Peyer's patch (tissue), 4 donors: ENCODE measurements around the gene ISLR. TPM values are rescaled to one million over a fixed set of nuclear protein-coding genes. Genes with fewer than 3 reads are reported as not detected.

Experiments used
- DNase-seq, 3 donors: peaks; one replicate each; pipeline ENCODE4 v3.0.0-alpha.2; 2017 to 2019
- H3K27ac ChIP-seq, 4 donors: fragments of 200-600 bp; sonication (generic); one replicate each; pipeline ENCODE4 v1.5.1; 2016 to 2019
- H3K27me3 ChIP-seq, 2 donors: fragments of 200-600 bp; sonication (generic); one replicate each; pipeline ENCODE4 v1.5.1; 2019
- H3K36me3 ChIP-seq, 3 donors: fragments of 200-600 bp; sonication (generic); one replicate each; pipeline ENCODE4 v1.5.1; 2016 to 2019
- H3K4me1 ChIP-seq, 4 donors: fragments of 200-600 bp; sonication (generic); one replicate each; pipeline ENCODE4 v1.5.1; 2016 to 2019
- H3K4me3 ChIP-seq, 4 donors: fragments of 200-600 bp; sonication (generic); 1 replicate in 3 of 4; 2 replicates in 1 of 4; pipeline ENCODE4 v1.5.1; 2016 to 2019; ENCODE audit warnings: mild to moderate bottlenecking in 1 of 4
- H3K9me3 ChIP-seq, 4 donors: fragments of 200-600 bp; sonication (generic); one replicate each; pipeline ENCODE4 v1.5.1; 2016 to 2019; ENCODE audit warnings: mild to moderate bottlenecking in 1 of 4
- CTCF ChIP-seq, 6 experiments: fragments of 450-650 bp in 4 of 6; fragments of 200-600 bp in 2 of 6; sonication (generic) in 1 of 6; IDR thresholded peaks; one replicate each; pipeline ENCODE4 v1.5.1; 2017 to 2019; ENCODE audit warnings: antibody characterized with exemption in 6 of 6, mild to moderate bottlenecking in 3 of 6, moderate library complexity in 1 of 6
- POLR2A ChIP-seq, 2 donors: fragments of 450-650 bp; IDR thresholded peaks; one replicate each; pipeline ENCODE4 v1.5.1; 2017; ENCODE audit warnings: antibody characterized with exemption in 2 of 2, mild to moderate bottlenecking in 2 of 2, moderate library complexity in 2 of 2
- total RNA-seq, 4 donors: library from RNA; depleted of rRNA; stranded (reverse); fragments of >200 nt; gene quantifications; one replicate each; pipeline ENCODE4 v1.1.0, GENCODE V29; 2016

The ISLR gene
- total RNA-seq, 4 donors from 2014 or later: 6.3 to 22.8 (median 17.5) TPM

GRCh38 chr15:74191798-74192197 lies 18.3 kb downstream of the ISLR start:
- no peak for TF ChIP-seq POLR2A (IDR thresholded peaks at IDR 0.05)
- no peak for TF ChIP-seq CTCF (IDR thresholded peaks at IDR 0.05)
- H3K4me3 ChIP-seq: no peak overlapping the region
- H3K27ac ChIP-seq: no peak overlapping the region
- no peaks in the 10 kb centered on the region for H3K27me3 ChIP-seq
- no peak for DNase-seq
- H3K4me1 ChIP-seq: peaks cover 0 to 4% (median 0%) of the 10 kb centered on the region in 4 donors
- H3K9me3 ChIP-seq: no peaks in the 10 kb centered on the region
- H3K36me3 ChIP-seq: no peaks in the 10 kb centered on the region

GRCh38 chr15:74192751-74193150 lies 19.2 kb downstream of the ISLR start:
- no peaks in the 10 kb centered on the region for H3K9me3 ChIP-seq
- DNase-seq: no peak
- no peak overlapping the region for H3K4me3 ChIP-seq
- no peak for TF ChIP-seq POLR2A (IDR thresholded peaks at IDR 0.05)
- no peak for TF ChIP-seq CTCF (IDR thresholded peaks at IDR 0.05)
- H3K27me3 ChIP-seq: no peaks in the 10 kb centered on the region
- H3K36me3 ChIP-seq: no peaks in the 10 kb centered on the region
- H3K4me1 ChIP-seq: peaks cover 0 to 4% (median 0%) of the 10 kb centered on the region in 4 donors
- no peak overlapping the region for H3K27ac ChIP-seq

GRCh38 chr15:74193299-74193718 lies 19.8 kb downstream of the ISLR start:
- Histone ChIP-seq H3K36me3 (no peaks in the 10 kb centered on the region), H3K4me1 (peaks cover 0 to 4% (median 0%) of the 10 kb centered on the region in 4 donors), H3K9me3 (no peaks in the 10 kb centered on the region), H3K27ac (no peak overlapping the region), H3K27me3 (no peaks in the 10 kb centered on the region), H3K4me3 (no peak overlapping the region)
- no peak for TF ChIP-seq POLR2A (IDR thresholded peaks at IDR 0.05)
- TF ChIP-seq CTCF (IDR thresholded peaks at IDR 0.05): no peak
- DNase-seq: no peak

- no peaks in the 10 kb centered on the region for H3K27me3 ChIP-seq
- no peaks in the 10 kb centered on the region for H3K36me3 ChIP-seq
- no peaks in the 10 kb centered on the region for H3K9me3 ChIP-seq
- H3K27ac ChIP-seq: no peak overlapping the region
- no peak for TF ChIP-seq CTCF (IDR thresholded peaks at IDR 0.05)
- no peak for TF ChIP-seq POLR2A (IDR thresholded peaks at IDR 0.05)
- H3K4me3 ChIP-seq: no peak overlapping the region
- DNase-seq: no peak
- H3K4me1 ChIP-seq: peaks cover 0 to 4% (median 0%) of the 10 kb centered on the region in 4 donors
Observed at GRCh38 chr15:74193905-74194304, 20.4 kb downstream of the ISLR start.

GRCh38 chr15:74194572-74195559 lies 21.4 kb downstream of the ISLR start:
- no peak overlapping the region for H3K4me3 ChIP-seq
- no peak overlapping the region for H3K27ac ChIP-seq
- TF ChIP-seq POLR2A (IDR thresholded peaks at IDR 0.05): no peak
- TF ChIP-seq CTCF (IDR thresholded peaks at IDR 0.05): no peak
- H3K9me3 ChIP-seq: no peaks in the 10 kb centered on the region
- H3K27me3 ChIP-seq: no peaks in the 10 kb centered on the region
- peaks cover 0 to 4% (median 0%) of the 10 kb centered on the region in 4 donors for H3K4me1 ChIP-seq
- H3K36me3 ChIP-seq: no peaks in the 10 kb centered on the region
- DNase-seq: no peak
